Muscle layer of colon (tissue), 2 donors: Measurements from ENCODE around the gene ANXA4.

Experiments
- H3K27ac ChIP-seq: one replicate; pipeline ENCODE4 v1.7.0; 2013; ENCODE audit warnings: low read depth, mild to moderate bottlenecking, low read length, moderate library complexity
- H3K27me3 ChIP-seq, 2 donors: one replicate each; pipeline ENCODE4 v1.7.0; 2013; ENCODE audit warnings: low read length in 2 of 2, mild to moderate bottlenecking in 2 of 2; ENCODE audit not compliant: insufficient read depth in 2 of 2, control insufficient read depth in 1 of 2
- H3K36me3 ChIP-seq: one replicate; pipeline ENCODE4 v1.7.0; 2013; ENCODE audit warnings: mild to moderate bottlenecking, low read length; ENCODE audit not compliant: insufficient read depth
- H3K4me1 ChIP-seq: one replicate; pipeline ENCODE4 v1.7.0; 2013; ENCODE audit warnings: mild to moderate bottlenecking, low read length; ENCODE audit not compliant: insufficient read depth
- H3K4me3 ChIP-seq, 2 donors: one replicate each; pipeline ENCODE4 v1.7.0; 2013; ENCODE audit warnings: low read length in 2 of 2, low read depth in 1 of 2, mild to moderate bottlenecking in 1 of 2, moderate library complexity in 1 of 2
- H3K9ac ChIP-seq: one replicate; pipeline ENCODE4 v1.7.0; 2013; ENCODE audit warnings: low read length
- H3K9me3 ChIP-seq: one replicate; pipeline ENCODE4 v1.7.0; 2013; ENCODE audit warnings: mild to moderate bottlenecking, low read length
- donor health status: abdominal sarcoma.
- donor health status: Adenocarcinoma of cecum.

The ANXA4 gene

DNA sequence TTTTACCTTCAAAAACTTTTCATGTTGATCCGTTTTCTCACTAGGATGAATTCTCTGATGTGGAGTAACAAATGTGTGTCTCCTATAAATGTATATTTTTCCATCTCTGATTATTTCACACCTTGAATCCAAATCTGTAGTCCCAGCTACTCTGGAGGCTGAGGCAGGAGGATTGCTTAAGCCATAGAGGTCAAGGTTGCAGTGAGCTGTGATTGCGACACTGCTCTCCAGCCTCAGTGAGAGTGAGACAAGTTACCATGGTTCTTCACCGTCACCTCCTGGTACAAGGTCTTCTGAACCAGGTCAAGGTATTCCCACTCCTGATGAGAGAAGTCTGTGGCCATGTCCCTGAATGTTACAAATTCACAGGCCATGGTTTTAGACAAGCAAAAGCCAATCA is 102.6 kb downstream of the ANXA4 start:
- H3K4me3 ChIP-seq, result no peak overlapping the region
- no peak overlapping the region for H3K9ac ChIP-seq
- no peaks in the 10 kb centered on the region for H3K4me1 ChIP-seq
- H3K27ac ChIP-seq, result no peak overlapping the region
- H3K27me3 ChIP-seq, result no peaks in the 10 kb centered on the region
- peaks cover 35% of the 10 kb centered on the region for H3K36me3 ChIP-seq
- H3K9me3 ChIP-seq, result no peaks in the 10 kb centered on the region

GRCh38 chr2:69846182-69847067 is 104.5 kb downstream of the ANXA4 start:
- Histone ChIP-seq H3K27ac (no peak overlapping the region), H3K36me3 (peaks cover 44% of the 10 kb centered on the region), H3K9ac (no peak overlapping the region), H3K4me1 (no peaks in the 10 kb centered on the region), H3K9me3 (no peaks in the 10 kb centered on the region), H3K4me3 (no peak overlapping the region), H3K27me3 (no peaks in the 10 kb centered on the region)

DNA sequence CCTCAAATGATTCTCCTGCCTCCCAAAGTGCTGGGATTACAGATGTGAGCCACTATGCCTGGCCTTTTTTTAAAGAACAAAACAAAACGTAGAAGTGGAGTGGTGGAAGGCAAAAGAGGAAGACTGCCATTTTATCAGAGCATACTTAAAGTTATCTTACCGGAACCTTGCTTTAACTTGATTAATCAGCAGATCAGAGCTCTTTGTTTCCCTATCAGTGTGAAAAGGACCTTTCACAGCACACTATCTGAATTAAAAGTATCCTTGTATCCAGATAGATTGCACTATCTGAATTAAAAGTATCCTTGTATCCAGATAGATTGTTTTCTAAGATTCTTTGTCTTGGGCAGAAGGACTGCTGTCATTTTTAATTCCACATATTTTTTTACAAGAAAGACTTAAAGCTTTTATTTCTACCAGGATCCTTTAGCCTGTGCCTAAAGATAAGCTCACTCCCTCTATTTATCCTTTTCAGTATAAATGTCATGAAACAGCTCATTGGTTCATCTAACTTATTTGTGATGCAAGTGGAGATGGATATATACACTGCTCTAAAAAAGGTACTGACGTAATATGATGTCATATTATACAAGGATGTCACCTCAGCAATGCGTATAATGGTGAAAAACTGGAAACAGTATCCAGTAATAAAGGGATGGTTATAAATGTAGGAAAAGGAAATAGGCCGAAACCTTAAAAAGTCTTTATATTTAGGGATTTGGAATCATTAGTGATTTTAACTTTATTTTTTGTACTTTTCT is 105.3 kb downstream of the ANXA4 start:
- Histone ChIP-seq H3K9ac (no peak overlapping the region), H3K27me3 (no peaks in the 10 kb centered on the region), H3K27ac (no peak overlapping the region), H3K4me1 (no peaks in the 10 kb centered on the region), H3K36me3 (peaks cover 38% of the 10 kb centered on the region), H3K9me3 (no peaks in the 10 kb centered on the region), H3K4me3 (no peak overlapping the region)

DNA sequence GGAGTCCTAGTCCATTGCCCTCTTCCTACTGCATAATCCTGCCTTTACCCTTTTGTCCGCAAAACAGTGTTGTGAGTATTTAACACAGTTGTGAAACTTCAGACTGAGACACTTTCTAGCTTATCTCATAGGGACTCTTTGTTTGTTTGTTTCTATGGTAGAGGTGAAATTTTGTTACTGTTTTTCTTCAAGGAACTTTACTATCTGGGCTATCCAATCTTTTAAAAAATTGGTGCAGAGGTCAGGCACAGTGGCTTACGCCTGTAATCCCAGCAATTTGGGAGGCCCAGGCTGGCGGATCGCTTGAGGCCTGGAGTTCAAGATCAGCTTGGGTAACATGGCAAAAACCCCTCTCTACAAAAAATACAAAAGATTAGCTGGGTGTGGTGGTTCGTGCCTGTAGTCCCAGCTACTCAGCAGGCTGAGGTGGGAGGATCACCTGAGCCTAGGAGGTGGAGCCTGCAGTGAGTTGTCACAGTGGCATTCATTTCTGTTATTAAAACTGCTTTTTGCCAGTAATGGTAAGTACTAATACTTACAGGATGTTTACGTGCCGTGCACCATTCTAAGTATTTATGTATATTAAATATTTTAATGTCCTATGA is 106.4 kb downstream of the ANXA4 start:
- Histone ChIP-seq H3K9me3 (no peaks in the 10 kb centered on the region), H3K27ac (no peak overlapping the region), H3K36me3 (peaks cover 32% of the 10 kb centered on the region), H3K4me3 (no peak overlapping the region), H3K27me3 (no peaks in the 10 kb centered on the region), H3K4me1 (no peaks in the 10 kb centered on the region), H3K9ac (no peak overlapping the region)

GRCh38 chr2:69858261-69858660 is 116.3 kb downstream of the ANXA4 start:
- Histone ChIP-seq H3K9ac (no peak overlapping the region), H3K4me1 (no peaks in the 10 kb centered on the region), H3K27ac (no peak overlapping the region), H3K36me3 (peaks cover 3% of the 10 kb centered on the region), H3K4me3 (no peak overlapping the region), H3K27me3 (no peaks in the 10 kb centered on the region), H3K9me3 (no peaks in the 10 kb centered on the region)

- no peaks in the 10 kb centered on the region for H3K27me3 ChIP-seq
- H3K27ac ChIP-seq, result no peak overlapping the region
- H3K36me3 ChIP-seq, result peaks cover 19% of the 10 kb centered on the region
- H3K9ac ChIP-seq, result no peak overlapping the region
- no peak overlapping the region for H3K4me3 ChIP-seq
- no peaks in the 10 kb centered on the region for H3K4me1 ChIP-seq
- H3K9me3 ChIP-seq, result no peaks in the 10 kb centered on the region
These were observed 121.4 kb downstream of the ANXA4 start for GRCh38 chr2:69863298-69863697.
